OCI-LY7 (cell line): Measurements from ENCODE around the gene PTP4A2. TPM values are rescaled to one million over a fixed set of nuclear protein-coding genes. Genes with fewer than 3 reads are reported as not detected.

Source experiments
- BruUV-seq: library from RNA; stranded (reverse); fragments of 400-500 nt; replicated peaks from 2 replicates; lab custom pipeline; 2021; lab: Mats Ljungman, UMichigan
- CTCF ChIA-PET: fragments of 300-600 bp; sonication (Branson Sonifier 250); formaldehyde crosslinking; loops from one replicate; lab custom pipeline; 2022; ENCODE audit warnings: antibody characterized with exemption; ENCODE audit not compliant: unreplicated experiment; lab: Charles Lee
- POLR2A ChIA-PET: fragments of 300-600 bp; sonication (Branson Sonifier 250); formaldehyde crosslinking; loops from one replicate; lab custom pipeline; 2022; ENCODE audit warnings: antibody characterized with exemption; lab: Charles Lee
- DNase-seq: peaks from one replicate; pipeline ENCODE4 v3.0.0-alpha.2; 2015; ENCODE audit warnings: low spot score
- H2AFZ ChIP-seq: fragments of 200-600 bp; sonication (generic), shearing (Covaris generic); 2 replicates; pipeline ENCODE4 v1.6.1; 2014; ENCODE audit warnings: mild to moderate bottlenecking, antibody characterized with exemption, low read length, moderate library complexity
- H3K27ac ChIP-seq: fragments of 200-600 bp; sonication (generic); 2 replicates; pipeline ENCODE4 v1.5.1; 2014; ENCODE audit warnings: mixed run types, low read depth, mild to moderate bottlenecking, moderate library complexity, low read length, inconsistent platforms; ENCODE audit not compliant: poor library complexity, severe bottlenecking
- H3K36me3 ChIP-seq: fragments of 200-600 bp; sonication (generic); 2 replicates; pipeline ENCODE4 v1.6.1; 2014; ENCODE audit warnings: mild to moderate bottlenecking, antibody characterized with exemption, low read length, moderate library complexity, mixed read lengths; ENCODE audit not compliant: insufficient read depth
- H3K4me1 ChIP-seq: fragments of 200-600 bp; sonication (generic); 2 replicates; pipeline ENCODE4 v1.5.1; 2014; ENCODE audit warnings: mild to moderate bottlenecking, low read length; ENCODE audit not compliant: insufficient read depth, poor library complexity, severe bottlenecking
- H3K4me2 ChIP-seq: fragments of 200-600 bp; sonication (generic); 2 replicates; pipeline ENCODE4 v1.6.1; 2014; ENCODE audit warnings: mild to moderate bottlenecking, low read length
- H3K4me3 ChIP-seq: fragments of 200-600 bp; sonication (generic); 2 replicates; pipeline ENCODE4 v1.5.1; 2014; ENCODE audit warnings: mild to moderate bottlenecking, low read depth, low read length; ENCODE audit not compliant: poor library complexity, severe bottlenecking
- H3K79me2 ChIP-seq: fragments of 200-600 bp; sonication (generic); 2 replicates; pipeline ENCODE4 v1.6.1; 2016; ENCODE audit warnings: low read depth, mild to moderate bottlenecking, low read length, moderate library complexity, mixed read lengths; ENCODE audit not compliant: insufficient read depth
- H3K9me2 ChIP-seq: fragments of 200-600 bp; sonication (generic); 2 replicates; pipeline ENCODE4 v1.6.1; 2016; ENCODE audit warnings: mild to moderate bottlenecking, low read length, mixed read lengths; ENCODE audit not compliant: insufficient read depth
- H3K9me3 ChIP-seq: fragments of 200-600 bp; sonication (generic); 2 replicates; pipeline ENCODE4 v1.6.1; 2014; ENCODE audit warnings: mild to moderate bottlenecking, mixed run types, low read length, mixed read lengths
- H4K20me1 ChIP-seq: fragments of 200-600 bp; sonication (generic); 2 replicates; pipeline ENCODE4 v1.6.1; 2014; ENCODE audit warnings: mild to moderate bottlenecking, antibody characterized with exemption, low read length, moderate library complexity, mixed read lengths; ENCODE audit not compliant: insufficient read depth
- EZH2phosphoT487 ChIP-seq: fragments of 200-600 bp; sonication (generic); IDR thresholded peaks from 2 replicates; pipeline ENCODE4 v1.6.1; 2018; ENCODE audit warnings: low read depth, borderline replicate concordance, mild to moderate bottlenecking, mixed run types, antibody characterized with exemption, low read length, moderate library complexity, mixed read lengths
- intact Hi-C: fragments of 100-400 bp; cut with micrococcal nuclease; formaldehyde crosslinking; loops from one replicate; pipeline ENCODE4 v1.10.0; 2022; ENCODE audit not compliant: unreplicated experiment
- total RNA-seq, 2 experiments: library from RNA; depleted of rRNA in 1 of 2; stranded (reverse); fragments of >200 nt in 1 of 2; shearing (Covaris generic) in 1 of 2; gene quantifications; 2 replicates each; pipeline ENCODE4 v1.2.3, GENCODE V29; 2014 to 2022
- TF ChIP-seq, protein P1 (sequence below): fragments of 200-600 bp; sonication (generic); conservative IDR thresholded peaks from 2 replicates; pipeline ENCODE4 v1.5.1; 2014; ENCODE audit warnings: mild to moderate bottlenecking, antibody characterized with exemption, low read length, moderate library complexity, mixed read lengths

The PTP4A2 gene
- total RNA-seq, 2 experiments from 2014 or later = 196 to 208 TPM

DNA sequence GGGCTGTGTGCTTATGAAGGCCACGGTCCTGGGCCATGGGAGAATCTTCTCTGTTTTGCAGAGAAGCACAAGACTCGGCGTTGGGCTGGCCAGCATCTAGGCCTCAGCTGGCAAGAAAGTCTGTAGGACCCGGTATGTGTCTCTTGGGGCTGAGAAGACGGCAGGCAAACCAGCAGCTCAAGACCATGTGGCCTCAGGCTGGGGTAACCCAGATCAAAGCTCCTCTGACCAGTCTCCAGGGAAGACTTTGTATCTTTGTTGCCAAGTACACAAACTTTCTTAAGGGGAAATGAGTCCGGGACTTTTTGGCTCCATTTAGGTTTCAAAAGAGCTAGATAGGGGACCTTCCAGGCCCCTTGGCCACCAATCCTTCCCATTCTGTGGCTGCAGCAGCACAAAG is 60.1 kb downstream of the PTP4A2 start:
- intact Hi-C loops = no loop called here
- no peaks in the 10 kb centered on the region for H3K79me2 ChIP-seq
- H3K4me3 ChIP-seq = no peak overlapping the region
- POLR2A ChIA-PET = interaction anchor here (0.7 to 1.2 kb wide), 2 partner anchors 8 to 11 kb away, joined by 3 read pairs; no protein-coding TSS in a partner anchor
- CTCF ChIA-PET = no interaction called here
- H3K9me2 ChIP-seq = no peaks in the 10 kb centered on the region
- TF ChIP-seq EZH2phosphoT487 = no peak
- TF ChIP-seq, protein P1, sequence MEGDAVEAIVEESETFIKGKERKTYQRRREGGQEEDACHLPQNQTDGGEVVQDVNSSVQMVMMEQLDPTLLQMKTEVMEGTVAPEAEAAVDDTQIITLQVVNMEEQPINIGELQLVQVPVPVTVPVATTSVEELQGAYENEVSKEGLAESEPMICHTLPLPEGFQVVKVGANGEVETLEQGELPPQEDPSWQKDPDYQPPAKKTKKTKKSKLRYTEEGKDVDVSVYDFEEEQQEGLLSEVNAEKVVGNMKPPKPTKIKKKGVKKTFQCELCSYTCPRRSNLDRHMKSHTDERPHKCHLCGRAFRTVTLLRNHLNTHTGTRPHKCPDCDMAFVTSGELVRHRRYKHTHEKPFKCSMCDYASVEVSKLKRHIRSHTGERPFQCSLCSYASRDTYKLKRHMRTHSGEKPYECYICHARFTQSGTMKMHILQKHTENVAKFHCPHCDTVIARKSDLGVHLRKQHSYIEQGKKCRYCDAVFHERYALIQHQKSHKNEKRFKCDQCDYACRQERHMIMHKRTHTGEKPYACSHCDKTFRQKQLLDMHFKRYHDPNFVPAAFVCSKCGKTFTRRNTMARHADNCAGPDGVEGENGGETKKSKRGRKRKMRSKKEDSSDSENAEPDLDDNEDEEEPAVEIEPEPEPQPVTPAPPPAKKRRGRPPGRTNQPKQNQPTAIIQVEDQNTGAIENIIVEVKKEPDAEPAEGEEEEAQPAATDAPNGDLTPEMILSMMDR = no peak
- no peaks in the 10 kb centered on the region for H3K9me3 ChIP-seq
- no peak for DNase-seq
- no peak overlapping the region for H3K27ac ChIP-seq
- H3K36me3 ChIP-seq = no peaks in the 10 kb centered on the region
- H3K4me1 ChIP-seq = peaks cover 24% of the 10 kb centered on the region
- peak overlapping the region; percentile 80 for H2AFZ ChIP-seq
- BruUV-seq = no TSS peak
- H4K20me1 ChIP-seq = no peaks in the 10 kb centered on the region
- H3K4me2 ChIP-seq = no peak overlapping the region

DNA sequence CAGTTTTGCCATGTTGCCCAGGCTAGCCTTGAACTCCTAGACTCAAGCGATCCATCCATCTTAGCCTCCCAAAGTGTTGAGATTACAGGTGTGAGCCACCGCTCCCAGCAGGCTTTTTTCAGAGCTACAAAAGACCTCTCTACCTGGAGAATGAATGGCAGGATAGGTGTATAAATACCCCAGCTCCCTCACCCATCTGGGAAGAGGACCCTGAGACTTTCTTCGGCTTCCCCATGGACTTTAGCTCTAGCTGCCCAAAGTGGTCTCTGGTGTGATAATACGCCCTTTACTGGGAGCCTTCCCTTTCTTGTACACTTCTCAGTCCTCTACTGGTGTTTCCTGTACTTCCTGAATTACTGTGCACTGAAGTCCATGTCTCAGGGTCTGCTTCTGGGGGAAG is 60.6 kb downstream of the PTP4A2 start:
- intact Hi-C loops = no loop called here
- ChIA-PET POLR2A (no interaction called here), CTCF (no interaction called here)
- Histone ChIP-seq H3K4me1 (peaks cover 24% of the 10 kb centered on the region), H3K4me2 (no peak overlapping the region), H3K4me3 (no peak overlapping the region), H2AFZ (peak overlapping the region; percentile 80; the same call in 1 of the 2 replicates), H3K79me2 (no peaks in the 10 kb centered on the region), H4K20me1 (no peaks in the 10 kb centered on the region), H3K9me3 (no peaks in the 10 kb centered on the region), H3K36me3 (no peaks in the 10 kb centered on the region), H3K27ac (no peak overlapping the region), H3K9me2 (no peaks in the 10 kb centered on the region)
- DNase-seq = no peak
- TF ChIP-seq, protein P1 = no peak
- TF ChIP-seq EZH2phosphoT487 = no peak
- BruUV-seq = no TSS peak

DNA sequence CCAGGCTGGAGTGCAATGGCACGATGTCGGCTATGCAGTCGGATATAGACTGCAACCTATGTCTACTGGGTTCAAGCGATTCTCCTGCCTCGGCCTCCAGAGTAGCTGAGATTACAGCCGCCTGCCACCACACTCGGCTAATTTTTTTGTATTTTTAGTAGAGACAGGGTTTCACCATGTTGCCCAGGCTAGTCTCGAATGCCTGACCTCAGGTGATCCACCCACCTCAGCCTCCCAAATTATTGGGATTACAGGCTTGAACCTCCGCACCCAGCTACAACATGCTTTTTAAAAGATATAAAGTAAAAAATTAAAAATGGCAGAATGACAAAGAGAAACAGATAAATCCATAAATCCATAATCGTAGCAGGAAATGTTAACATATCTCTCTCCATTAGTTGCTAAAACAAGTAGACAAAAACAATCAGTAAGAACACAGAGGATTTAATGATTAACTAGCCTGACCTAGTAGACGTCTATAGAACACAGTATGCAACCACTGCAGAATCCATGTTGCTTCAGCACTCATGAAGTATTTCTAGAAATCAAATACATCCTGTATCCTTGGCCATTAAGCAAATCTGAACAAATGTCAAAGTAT is 62.4 kb downstream of the PTP4A2 start:
- Histone ChIP-seq H3K4me2 (no peak overlapping the region), H4K20me1 (no peaks in the 10 kb centered on the region), H3K9me2 (no peaks in the 10 kb centered on the region), H3K4me1 (peaks cover 12% of the 10 kb centered on the region), H3K36me3 (no peaks in the 10 kb centered on the region), H3K27ac (no peak overlapping the region), H3K79me2 (no peaks in the 10 kb centered on the region), H2AFZ (no peak overlapping the region), H3K4me3 (no peak overlapping the region), H3K9me3 (no peaks in the 10 kb centered on the region)
- TF ChIP-seq, protein P1 = no peak
- no peak for TF ChIP-seq EZH2phosphoT487
- CTCF ChIA-PET = no interaction called here
- intact Hi-C loops = no loop called here
- POLR2A ChIA-PET = no interaction called here
- no TSS peak for BruUV-seq
- DNase-seq = no peak
